IMR-90 (cell line): Measurements from ENCODE around the gene TANC2. TPM values are rescaled to one million over a fixed set of nuclear protein-coding genes. Genes with fewer than 3 reads are reported as not detected.

ENCODE experiments used
- ATAC-seq: fragments of 200-7000 bp; cut with Tn5 transposase; 2 replicates; pipeline ENCODE4 v1.9.1; 2020; ENCODE audit warnings: low read depth, mild to moderate bottlenecking, moderate library complexity
- BruUV-seq: library from RNA; stranded (reverse); fragments of 400-500 nt; replicated peaks from 2 replicates; lab custom pipeline; 2021; lab: Mats Ljungman, UMichigan
- CTCF ChIA-PET: fragments of 300-600 bp; formaldehyde crosslinking; extraction: SDS; loops from one replicate; lab custom pipeline; 2021; ENCODE audit warnings: antibody characterized with exemption; lab: Yijun Ruan, JAX
- POLR2A ChIA-PET: fragments of 300-600 bp; sonication (Branson Sonifier 250); formaldehyde crosslinking; loops from one replicate; lab custom pipeline; 2022; ENCODE audit warnings: antibody characterized with exemption; ENCODE audit not compliant: unreplicated experiment; lab: Charles Lee
- DNase-seq: peaks from one replicate; pipeline ENCODE4 v3.0.0; 2013
- H2AFZ ChIP-seq: replicated peaks from 2 replicates; pipeline ENCODE3; 2013; ENCODE audit warnings: low read length, mild to moderate bottlenecking; ENCODE audit not compliant: poor library complexity
- H2AK5ac ChIP-seq: 2 replicates; pipeline ENCODE4 v1.6.1; 2013; ENCODE audit warnings: low read depth, low read length, inconsistent platforms
- H2AK9ac ChIP-seq: replicated peaks from 2 replicates; pipeline ENCODE3; 2013; ENCODE audit warnings: mild to moderate bottlenecking, low read depth, low read length, moderate library complexity; ENCODE audit not compliant: poor library complexity
- H2BK120ac ChIP-seq: 2 replicates; pipeline ENCODE4 v1.6.1; 2013; ENCODE audit warnings: low read depth, low read length, inconsistent platforms
- H2BK15ac ChIP-seq: 3 replicates; pipeline ENCODE4 v1.6.1; 2013; ENCODE audit warnings: low read depth, low read length, inconsistent platforms
- H2BK20ac ChIP-seq: 2 replicates; pipeline ENCODE4 v1.6.1; 2013; ENCODE audit warnings: low read depth, mild to moderate bottlenecking, inconsistent platforms, low read length, moderate library complexity
- H2BK5ac ChIP-seq: 2 replicates; pipeline ENCODE4 v1.6.1; 2013; ENCODE audit warnings: mild to moderate bottlenecking, low read depth, low read length, inconsistent platforms; ENCODE audit not compliant: poor library complexity, severe bottlenecking
- H3K14ac ChIP-seq: replicated peaks from 2 replicates; pipeline ENCODE4 v1.6.1; 2013; ENCODE audit warnings: low read depth, low read length, inconsistent platforms
- H3K18ac ChIP-seq: 2 replicates; pipeline ENCODE4 v1.6.1; 2013; ENCODE audit warnings: low read depth, low read length, control low read depth
- H3K23ac ChIP-seq: 2 replicates; pipeline ENCODE4 v1.6.1; 2013; ENCODE audit warnings: low read depth, low read length, inconsistent platforms
- H3K27ac ChIP-seq: 2 replicates; pipeline ENCODE4 v1.5.1; 2013; ENCODE audit warnings: mild to moderate bottlenecking, control low read depth, low read length; ENCODE audit not compliant: insufficient read depth
- H3K27me3 ChIP-seq: 2 replicates; pipeline ENCODE4 v1.6.1; 2013; ENCODE audit warnings: low read length; ENCODE audit not compliant: control insufficient read depth, insufficient read depth
- H3K36me3 ChIP-seq: 2 replicates; pipeline ENCODE4 v1.6.1; 2013; ENCODE audit warnings: low read length, mixed read lengths; ENCODE audit not compliant: control insufficient read depth, insufficient read depth
- H3K4ac ChIP-seq: 2 replicates; pipeline ENCODE4 v1.6.1; 2013; ENCODE audit warnings: low read depth, low read length, inconsistent platforms
- H3K4me1 ChIP-seq: 2 replicates; pipeline ENCODE4 v1.6.1; 2013; ENCODE audit warnings: low read length, mixed read lengths; ENCODE audit not compliant: control insufficient read depth, insufficient read depth
- H3K4me2 ChIP-seq: 2 replicates; pipeline ENCODE4 v1.6.1; 2013; ENCODE audit warnings: low read depth, mild to moderate bottlenecking, control low read depth, low read length, moderate library complexity
- H3K4me3 ChIP-seq: 2 replicates; pipeline ENCODE4 v1.5.1; 2013; ENCODE audit warnings: low read depth, mild to moderate bottlenecking, control low read depth, low read length, moderate library complexity; ENCODE audit not compliant: insufficient read depth
- H3K56ac ChIP-seq: 2 replicates; pipeline ENCODE4 v1.6.1; 2013; ENCODE audit warnings: low read length, inconsistent platforms; ENCODE audit not compliant: insufficient read depth; ENCODE audit errors: extremely low read depth
- H3K79me1 ChIP-seq, 2 experiments: 2 replicates each; pipeline ENCODE4 v1.6.1; 2013; ENCODE audit warnings: low read length in 2 of 2, inconsistent platforms in 1 of 2, low read depth in 1 of 2
- H3K9ac ChIP-seq: 2 replicates; pipeline ENCODE4 v1.6.1; 2013; ENCODE audit warnings: low read depth, low read length, control low read depth
- H3K9me1 ChIP-seq: 2 replicates; pipeline ENCODE4 v1.6.1; 2013; ENCODE audit warnings: low read length, inconsistent platforms; ENCODE audit not compliant: insufficient read depth
- H3K9me3 ChIP-seq: 2 replicates; pipeline ENCODE4 v1.6.1; 2013; ENCODE audit warnings: low read length; ENCODE audit not compliant: control insufficient read depth, insufficient read depth
- H4K20me1 ChIP-seq: 2 replicates; pipeline ENCODE4 v1.6.1; 2013; ENCODE audit warnings: low read length, inconsistent platforms; ENCODE audit not compliant: insufficient read depth
- H4K5ac ChIP-seq: 2 replicates; pipeline ENCODE4 v1.6.1; 2013; ENCODE audit warnings: mild to moderate bottlenecking, low read depth, low read length, control low read depth
- H4K8ac ChIP-seq, 2 experiments: 2 replicates each; pipeline ENCODE4 v1.6.1; 2013; ENCODE audit warnings: low read depth in 2 of 2, low read length in 2 of 2, control low read depth in 1 of 2, inconsistent platforms in 1 of 2
- H4K91ac ChIP-seq: 2 replicates; pipeline ENCODE4 v1.6.1; 2013; ENCODE audit warnings: low read depth, low read length, inconsistent platforms; ENCODE audit not compliant: insufficient read depth
- CHD1 ChIP-seq: IDR thresholded peaks from 2 replicates; pipeline ENCODE4 v1.6.1; 2012; ENCODE audit warnings: low read depth, low read length, improper control_type of control experiment
- whole genome bisulfite sequencing, 2 experiments: methylation state at CpG; one replicate each; pipeline versions ENCODE4 v1.1.5 to v1.1.7; 2013; ENCODE audit warnings: missing lambda C conversion rate in 2 of 2; ENCODE audit not compliant: insufficient read length in 1 of 2; ENCODE audit errors: extremely low coverage in 2 of 2; 5-methylcytosine and 5-hydroxymethylcytosine counted together
- dilution Hi-C: fragments of 300-500 bp; cut with HindIII; formaldehyde crosslinking; loops from one replicate; pipeline ENCODE4 v1.14.3; 2018; ENCODE audit warnings: low sequenced_read_pairs; ENCODE audit not compliant: unreplicated experiment
- in situ Hi-C: fragments of 300-500 bp; cut with MboI; formaldehyde crosslinking; loops from 3 replicates; pipeline ENCODE4 v1.14.3; 2019; ENCODE audit warnings: low sequenced_read_pairs, inconsistent platforms, mixed read lengths
- intact Hi-C: fragments of 100-400 bp; cut with micrococcal nuclease; formaldehyde crosslinking; loops from 2 replicates; pipeline ENCODE4 v1.10.0; 2022
- polyA plus RNA-seq, 3 experiments: library from polyadenylated mRNA; depleted of rRNA; stranded (reverse); fragments of >200 nt; gene quantifications; 2 replicates each; pipeline ENCODE4 v1.2.3, GENCODE V29; 2012; ENCODE audit warnings: low replicate concordance in 1 of 3
- total RNA-seq: library from RNA; depleted of rRNA; stranded (reverse); fragments of >200 nt; gene quantifications from 2 replicates; pipeline ENCODE4 v1.2.3, GENCODE V29; 2012

The TANC2 gene
- total and polyA plus RNA-seq, 2 of the 4 experiments (the other 2 are of a cell fraction): 20.6 to 41.4 TPM

GRCh38 chr17:62967205-62967529 is 1.1 kb downstream of the TANC2 start:
- ChIA-PET POLR2A (interaction anchor here (0.6 kb wide), 2 partner anchors 30 to 144 kb away, joined by 3 to 4 read pairs; no protein-coding TSS in a partner anchor), CTCF (no interaction called here)
- Histone ChIP-seq H3K9me3 (no peaks in the 10 kb centered on the region), H3K9me1 (peaks cover 5% of the 10 kb centered on the region; the same call in 1 of the 2 replicates), H3K27ac (peak overlapping the region; percentile 87), H4K5ac (peak overlapping the region; percentile 58; the same call in 1 of the 2 replicates), H2BK20ac (peak overlapping the region; percentile 50; the same call in 1 of the 2 replicates), H4K8ac (peak overlapping the region; percentile 9 to 51; a peak in 3 of 4 replicates), H3K4me1 (peaks cover 18% of the 10 kb centered on the region), H2BK5ac (peak overlapping the region; percentile 88), H3K18ac (peak overlapping the region; percentile 80), H3K27me3 (no peaks in the 10 kb centered on the region), H2AK9ac (peak overlapping the region; percentile 21), H2AFZ (no peak overlapping the region), H3K4me3 (peak overlapping the region; percentile 90), H3K4me2 (peak overlapping the region; percentile 91), H3K23ac (peak overlapping the region; percentile 97), H3K4ac (peak overlapping the region; percentile 81), H3K79me1 (peaks cover 0 to 30% of the 10 kb centered on the region in 2 experiments; a peak in 3 of 4 replicates), H3K56ac (peak overlapping the region; percentile 78), H3K36me3 (0 out of 2 replicates have a peak, but pooled peaks cover 1% of the 10 kb centered on the region), H2BK15ac (peak overlapping the region; percentile 1; the same call in 1 of the 3 replicates), H4K91ac (peak overlapping the region; percentile 23; the same call in 1 of the 2 replicates), H3K14ac (peak overlapping the region; percentile 50), H3K9ac (peak overlapping the region; percentile 95), H2BK120ac (0 out of 2 replicates have a peak overlapping the region, but pooled peaks have one; percentile 15), H4K20me1 (peaks cover 26% of the 10 kb centered on the region), H2AK5ac (no peak overlapping the region)
- intact Hi-C loops: loop anchor here (5.0 kb wide), 3 partner anchors 205 to 415 kb away; partner anchors contain the start of gene MRC2
- no peak for ATAC-seq
- TF ChIP-seq CHD1: no peak; the same call in 1 of the 2 replicates
- no peak for DNase-seq
- in situ Hi-C loops: loop anchor here (5.0 kb wide), 1 partner anchor 260 kb away; no protein-coding TSS in a partner anchor
- no CpG with 5 or more reads among the region's 4 CpGs for WGBS, 2 experiments
- dilution Hi-C loops: no loop called here
- no TSS peak for BruUV-seq
